SK-N-SH treated with all-trans-retinoic acid at 6 μM for 48 hours (cell line): ENCODE data around the gene PPFIBP1.

Experiments
- ATAC-seq: fragments of 200-7000 bp; cut with Tn5 transposase; 3 replicates; pipeline ENCODE4 v1.9.1; 2020; ENCODE audit warnings: mild to moderate bottlenecking, moderate library complexity
- ARNTL ChIP-seq: fragments of 450-650 bp; formaldehyde crosslinking; IDR thresholded peaks from 2 replicates; pipeline ENCODE4 v1.5.0; 2020; ENCODE audit warnings: low read depth, mild to moderate bottlenecking, moderate library complexity, borderline replicate concordance
- BACH2 ChIP-seq: fragments of 250-450 bp; sonication (Bioruptor Pico); IDR thresholded peaks from 2 replicates; pipeline ENCODE4 v1.9.0; 2021; ENCODE audit warnings: mild to moderate bottlenecking, borderline replicate concordance
- ESRRG ChIP-seq: fragments of 250-450 bp; sonication (Bioruptor Pico); IDR thresholded peaks from 2 replicates; pipeline ENCODE4 v1.6.1; 2021; ENCODE audit warnings: mild to moderate bottlenecking
- GLIS3 ChIP-seq: fragments of 250-450 bp; sonication (Bioruptor Pico); IDR thresholded peaks from 2 replicates; pipeline ENCODE4 v1.5.0; 2020; ENCODE audit warnings: mild to moderate bottlenecking, moderate library complexity
- ISL1 ChIP-seq: fragments of 250-450 bp; sonication (Bioruptor Pico); IDR thresholded peaks from 2 replicates; pipeline ENCODE4 v2.1.2; 2022; ENCODE audit warnings: mild to moderate bottlenecking, moderate library complexity
- PATZ1 ChIP-seq: fragments of 250-450 bp; sonication (Bioruptor Pico); IDR thresholded peaks from 2 replicates; pipeline ENCODE4 v1.8.0; 2020; ENCODE audit warnings: mild to moderate bottlenecking, moderate library complexity, borderline replicate concordance
- POU6F1 ChIP-seq: fragments of 250-450 bp; sonication (Bioruptor Pico); IDR thresholded peaks from 2 replicates; pipeline ENCODE4 v1.8.0; 2021; ENCODE audit warnings: low read depth, mild to moderate bottlenecking, moderate library complexity, borderline replicate concordance
- RARB ChIP-seq: fragments of 250-450 bp; sonication (Bioruptor Pico); IDR thresholded peaks from 2 replicates; pipeline ENCODE4 v1.8.0; 2021; ENCODE audit warnings: mild to moderate bottlenecking, moderate library complexity
- SNAI2 ChIP-seq: fragments of 250-450 bp; sonication (Bioruptor Pico); IDR thresholded peaks from 2 replicates; pipeline ENCODE4 v1.5.0; 2020; ENCODE audit warnings: mild to moderate bottlenecking, moderate library complexity
- TCF4 ChIP-seq: fragments of 250-450 bp; sonication (Bioruptor Pico); IDR thresholded peaks from 2 replicates; pipeline ENCODE4 v1.8.0; 2021; ENCODE audit warnings: mild to moderate bottlenecking, moderate library complexity, borderline replicate concordance
- TOX ChIP-seq: fragments of 250-450 bp; sonication (Bioruptor Pico); IDR thresholded peaks from 2 replicates; pipeline ENCODE4 v1.8.0; 2021; ENCODE audit warnings: mild to moderate bottlenecking, moderate library complexity, borderline replicate concordance
- TSHZ2 ChIP-seq: fragments of 250-450 bp; sonication (Bioruptor Pico); IDR thresholded peaks from 2 replicates; pipeline ENCODE4 v1.5.0; 2020; ENCODE audit warnings: mild to moderate bottlenecking, moderate library complexity
- ZC3H10 ChIP-seq: fragments of 250-450 bp; sonication (Bioruptor Pico); IDR thresholded peaks from 2 replicates; pipeline ENCODE4 v1.5.1; 2021; ENCODE audit warnings: mild to moderate bottlenecking, moderate library complexity
- ZFP30 ChIP-seq: fragments of 450-650 bp; formaldehyde crosslinking; IDR thresholded peaks from 2 replicates; pipeline ENCODE4 v1.5.0; 2022; ENCODE audit warnings: mild to moderate bottlenecking, moderate library complexity
- ZNF565 ChIP-seq: fragments of 450-650 bp; formaldehyde crosslinking; conservative IDR thresholded peaks from 2 replicates; pipeline ENCODE4 v1.5.0; 2020; ENCODE audit warnings: low read depth, mild to moderate bottlenecking, moderate library complexity
- ZNF8 ChIP-seq: fragments of 450-650 bp; formaldehyde crosslinking; IDR thresholded peaks from 2 replicates; pipeline ENCODE4 v1.5.0; 2020; ENCODE audit warnings: mild to moderate bottlenecking, moderate library complexity
- TF ChIP-seq, protein P1 (sequence below): fragments of 250-450 bp; sonication (Bioruptor Pico); IDR thresholded peaks from 2 replicates; pipeline ENCODE4 v1.5.1; 2021; ENCODE audit warnings: mild to moderate bottlenecking, moderate library complexity
- TF ChIP-seq, protein P2 (sequence below): fragments of 250-450 bp; sonication (Bioruptor Pico); IDR thresholded peaks from 2 replicates; pipeline ENCODE4 v1.5.1; 2020; ENCODE audit warnings: low read depth, mild to moderate bottlenecking, moderate library complexity

Gene PPFIBP1

DNA sequence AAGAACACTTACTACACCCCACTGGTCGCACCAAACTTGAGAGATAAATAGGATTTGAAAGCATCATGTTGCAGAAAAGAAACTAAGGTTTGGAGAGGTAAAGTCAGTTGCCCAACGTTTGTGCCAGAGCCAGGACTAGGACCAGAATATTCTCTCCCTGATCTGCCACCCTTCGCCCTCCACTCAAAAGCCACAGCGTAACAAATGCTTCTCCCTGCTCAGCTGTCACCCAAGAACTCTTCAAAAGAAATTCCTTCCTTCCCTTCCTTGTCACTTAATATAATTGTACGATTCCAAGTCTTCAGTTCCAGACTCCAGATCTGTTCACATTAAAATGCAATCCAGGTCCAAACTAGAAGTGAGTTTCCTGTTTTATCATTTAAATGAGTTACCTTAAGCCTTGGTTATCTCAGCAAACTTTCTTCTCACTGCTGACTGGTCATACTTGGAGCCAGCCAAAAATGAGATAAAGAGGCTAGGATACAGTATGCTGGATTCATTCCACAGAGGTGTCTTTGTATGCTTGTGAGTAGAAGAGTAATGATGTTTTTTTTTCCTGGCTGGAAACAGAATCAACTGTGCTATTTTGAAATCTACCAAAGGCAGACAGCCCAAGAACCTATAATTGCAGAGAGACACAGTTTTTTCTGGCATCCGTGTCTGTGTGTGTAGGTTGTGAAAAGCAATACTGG lies 12.8 kb upstream of the PPFIBP1 start:
- ATAC-seq, result peak; percentile 88

GRCh38 chr12:27511723-27512045 lies 12.3 kb upstream of the PPFIBP1 start:
- ATAC-seq, result no peak; the same call in 2 of the 3 replicates
- TF ChIP-seq, protein P1, sequence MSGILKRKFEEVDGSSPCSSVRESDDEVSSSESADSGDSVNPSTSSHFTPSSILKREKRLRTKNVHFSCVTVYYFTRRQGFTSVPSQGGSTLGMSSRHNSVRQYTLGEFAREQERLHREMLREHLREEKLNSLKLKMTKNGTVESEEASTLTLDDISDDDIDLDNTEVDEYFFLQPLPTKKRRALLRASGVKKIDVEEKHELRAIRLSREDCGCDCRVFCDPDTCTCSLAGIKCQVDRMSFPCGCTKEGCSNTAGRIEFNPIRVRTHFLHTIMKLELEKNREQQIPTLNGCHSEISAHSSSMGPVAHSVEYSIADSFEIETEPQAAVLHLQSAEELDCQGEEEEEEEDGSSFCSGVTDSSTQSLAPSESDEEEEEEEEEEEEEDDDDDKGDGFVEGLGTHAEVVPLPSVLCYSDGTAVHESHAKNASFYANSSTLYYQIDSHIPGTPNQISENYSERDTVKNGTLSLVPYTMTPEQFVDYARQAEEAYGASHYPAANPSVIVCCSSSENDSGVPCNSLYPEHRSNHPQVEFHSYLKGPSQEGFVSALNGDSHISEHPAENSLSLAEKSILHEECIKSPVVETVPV (CRISPR knock-in tag), result no peak
- TF ChIP-seq SNAI2 (no peak), TOX (CRISPR knock-in tag) (no peak), PATZ1 (CRISPR knock-in tag) (no peak), ZNF565 (CRISPR knock-in tag) (no peak), BACH2 (CRISPR knock-in tag) (no peak), ARNTL (no peak), ESRRG (CRISPR knock-in tag) (no peak), ISL1 (no peak), TCF4 (CRISPR knock-in tag) (no peak)

More for the DNA sequence above, 12.8 kb upstream of the PPFIBP1 start:
- TF ChIP-seq ESRRG (CRISPR knock-in tag) (no peak), SNAI2 (no peak), BACH2 (CRISPR knock-in tag) (no peak), ZNF8 (CRISPR knock-in tag) (no peak), ARNTL (no peak), ISL1 (peak; percentile 81), GLIS3 (no peak), ZFP30 (CRISPR knock-in tag) (no peak), ZC3H10 (CRISPR knock-in tag) (no peak), PATZ1 (CRISPR knock-in tag) (no peak), RARB (CRISPR knock-in tag) (no peak), POU6F1 (CRISPR knock-in tag) (no peak), TCF4 (CRISPR knock-in tag) (no peak), TSHZ2 (CRISPR knock-in tag) (peak; percentile 43; the same call in 1 of the 2 replicates)
- TF ChIP-seq, protein P2, sequence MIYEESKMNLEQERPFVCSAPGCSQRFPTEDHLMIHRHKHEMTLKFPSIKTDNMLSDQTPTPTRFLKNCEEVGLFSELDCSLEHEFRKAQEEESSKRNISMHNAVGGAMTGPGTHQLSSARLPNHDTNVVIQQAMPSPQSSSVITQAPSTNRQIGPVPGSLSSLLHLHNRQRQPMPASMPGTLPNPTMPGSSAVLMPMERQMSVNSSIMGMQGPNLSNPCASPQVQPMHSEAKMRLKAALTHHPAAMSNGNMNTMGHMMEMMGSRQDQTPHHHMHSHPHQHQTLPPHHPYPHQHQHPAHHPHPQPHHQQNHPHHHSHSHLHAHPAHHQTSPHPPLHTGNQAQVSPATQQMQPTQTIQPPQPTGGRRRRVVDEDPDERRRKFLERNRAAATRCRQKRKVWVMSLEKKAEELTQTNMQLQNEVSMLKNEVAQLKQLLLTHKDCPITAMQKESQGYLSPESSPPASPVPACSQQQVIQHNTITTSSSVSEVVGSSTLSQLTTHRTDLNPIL (CRISPR knock-in tag), result no peak
- TF ChIP-seq, protein P1 (CRISPR knock-in tag), result no peak
